ENCODE data around the gene NTN3.

GRCh38 chr16:2501946-2502895 lies 31.1 kb downstream of the NTN3 start:
- TF ChIP-seq, protein P1, sequence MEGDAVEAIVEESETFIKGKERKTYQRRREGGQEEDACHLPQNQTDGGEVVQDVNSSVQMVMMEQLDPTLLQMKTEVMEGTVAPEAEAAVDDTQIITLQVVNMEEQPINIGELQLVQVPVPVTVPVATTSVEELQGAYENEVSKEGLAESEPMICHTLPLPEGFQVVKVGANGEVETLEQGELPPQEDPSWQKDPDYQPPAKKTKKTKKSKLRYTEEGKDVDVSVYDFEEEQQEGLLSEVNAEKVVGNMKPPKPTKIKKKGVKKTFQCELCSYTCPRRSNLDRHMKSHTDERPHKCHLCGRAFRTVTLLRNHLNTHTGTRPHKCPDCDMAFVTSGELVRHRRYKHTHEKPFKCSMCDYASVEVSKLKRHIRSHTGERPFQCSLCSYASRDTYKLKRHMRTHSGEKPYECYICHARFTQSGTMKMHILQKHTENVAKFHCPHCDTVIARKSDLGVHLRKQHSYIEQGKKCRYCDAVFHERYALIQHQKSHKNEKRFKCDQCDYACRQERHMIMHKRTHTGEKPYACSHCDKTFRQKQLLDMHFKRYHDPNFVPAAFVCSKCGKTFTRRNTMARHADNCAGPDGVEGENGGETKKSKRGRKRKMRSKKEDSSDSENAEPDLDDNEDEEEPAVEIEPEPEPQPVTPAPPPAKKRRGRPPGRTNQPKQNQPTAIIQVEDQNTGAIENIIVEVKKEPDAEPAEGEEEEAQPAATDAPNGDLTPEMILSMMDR (IDR thresholded peaks at IDR 0.05), result no peak
- no peak for TF ChIP-seq POLR2A (IDR thresholded peaks at IDR 0.05)
